Loucy (cell line): ENCODE results near the gene NTN1.

ENCODE experiments used
- CTCF ChIP-seq: fragments of 200-600 bp; sonication (generic); conservative IDR thresholded peaks from 2 replicates; pipeline ENCODE4 v1.5.1; 2014; ENCODE audit warnings: mild to moderate bottlenecking, antibody characterized with exemption, low read length
- EZH2phosphoT487 ChIP-seq: fragments of 200-600 bp; IDR thresholded peaks from 2 replicates; pipeline ENCODE4 v1.6.1; 2018; ENCODE audit warnings: antibody characterized with exemption, mild to moderate bottlenecking, moderate library complexity, borderline replicate concordance

- TF ChIP-seq CTCF = no peak
- no peak for TF ChIP-seq EZH2phosphoT487
Observed at GRCh38 chr17:9127340-9127739, 106.0 kb downstream of the NTN1 start.
